ENCODE measurements around the gene COBL. TPM values are rescaled to one million over a fixed set of nuclear protein-coding genes. Genes with fewer than 3 reads are reported as not detected.

The COBL gene
- total and polyA plus RNA-seq, 9 of the 15 experiments (the other 6 are each of a cell fraction or from before 2014, with no cell fraction given) = 0.01 to 2.4 (median 0.09) TPM; not detected in 3

- intact Hi-C loops (cut with micrococcal nuclease) (no loop called here), in situ Hi-C loops (cut with MboI) (no loop called here)
- WGBS (ENCODE audit: insufficient coverage, low coverage, missing lambda C conversion rate) = 3% methylated on average over 2 of the region's 2 CpGs
- H3K9ac ChIP-seq (ENCODE audit: insufficient read depth in 1 of 2, low read depth in 2 of 2, low read length in 2 of 2) = no peak overlapping the region
- no peaks in the 10 kb centered on the region for H3K36me3 ChIP-seq (ENCODE audit: control insufficient read depth, insufficient read depth, low read length)
- CTCF ChIA-PET (ENCODE audit: low intra/inter-chr PET ratio) = no interaction called here
- no peak for FAIRE-seq
- no peak overlapping the region for H3K4me2 ChIP-seq (ENCODE audit: insufficient read depth, low read length)
- DNase-seq (ENCODE audit: extremely low read depth in 1 of 4, low spot score in 3 of 4) = no peak
- H3K9me3 ChIP-seq (replicated peaks; ENCODE audit: control insufficient read depth, insufficient read depth, low read depth, low read length) = no peaks in the 10 kb centered on the region
- POLR2A ChIA-PET = no interaction called here
- H2AFZ ChIP-seq (ENCODE audit: low read depth, low read length) = no peak overlapping the region
- H3K27ac ChIP-seq (ENCODE audit: extremely low read depth, low read depth, low read length) = no peak overlapping the region
- no peaks in the 10 kb centered on the region for H3K9me1 ChIP-seq (ENCODE audit: control insufficient read depth, insufficient read depth, low read length)
- no peak for ATAC-seq
- TF ChIP-seq ZNF384 (IDR thresholded peaks at IDR 0.05; ENCODE audit: low read depth, low read length) = no peak
- TF ChIP-seq THAP12 (CRISPR knock-in tag; IDR thresholded peaks at IDR 0.05) = no peak
- TF ChIP-seq C11orf30 (IDR thresholded peaks at IDR 0.05; ENCODE audit: low read depth) = no peak
- no peak for TF ChIP-seq ZNF175 (CRISPR knock-in tag; IDR thresholded peaks at IDR 0.05; ENCODE audit: low read depth)
- TF ChIP-seq ZFP30 (CRISPR knock-in tag; IDR thresholded peaks at IDR 0.05; ENCODE audit: borderline replicate concordance) = no peak
- TF ChIP-seq HDAC6 (IDR thresholded peaks at IDR 0.05; ENCODE audit: low read depth, low read length) = no peak
- TF ChIP-seq, protein P1, sequence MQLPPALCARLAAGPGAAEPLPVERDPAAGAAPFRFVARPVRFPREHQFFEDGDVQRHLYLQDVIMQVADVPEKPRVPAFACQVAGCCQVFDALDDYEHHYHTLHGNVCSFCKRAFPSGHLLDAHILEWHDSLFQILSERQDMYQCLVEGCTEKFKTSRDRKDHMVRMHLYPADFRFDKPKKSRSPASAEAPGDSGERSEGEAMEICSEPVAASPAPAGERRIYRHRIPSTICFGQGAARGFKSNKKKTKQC (CRISPR knock-in tag; IDR thresholded peaks at IDR 0.05) = no peak
- H3K4me3 ChIP-seq = no peak overlapping the region
- H3K27me3 ChIP-seq (ENCODE audit: control insufficient read depth in 2 of 2, insufficient read depth in 2 of 2, low read length in 2 of 2) = peaks cover 0 to 13% of the 10 kb centered on the region in 2 experiments; a peak in 2 of 5 replicates
- no peaks in the 10 kb centered on the region for H3K79me2 ChIP-seq (ENCODE audit: control insufficient read depth, insufficient read depth, low read length)
- H4K20me1 ChIP-seq (replicated peaks; ENCODE audit: control insufficient read depth, insufficient read depth, low read length) = no peaks in the 10 kb centered on the region
- no TSS peak for BruUV-seq (replicated peaks)
- no peaks in the 10 kb centered on the region for H3K4me1 ChIP-seq (replicated peaks in 1 of 2; ENCODE audit: control insufficient read depth in 2 of 2, insufficient read depth in 2 of 2, low read length in 2 of 2)
Measured at GRCh38 chr7:51102828-51103227, 213.8 kb downstream of the COBL start.
